Fibroblast of lung (primary cell): Measurements from ENCODE around the gene ARHGAP42. TPM values are rescaled to one million over a fixed set of nuclear protein-coding genes. Genes with fewer than 3 reads are reported as not detected.

Source experiments
- DNase-seq, 2 donors: peaks; one replicate each; pipeline versions ENCODE4 v3.0.0 to v3.0.0-alpha.2; 2010; ENCODE audit warnings: low read depth in 2 of 2
- H2AFZ ChIP-seq: 2 replicates; pipeline ENCODE4 v1.5.1; 2012; ENCODE audit warnings: low read length, control low read depth, inconsistent platforms
- H3K27ac ChIP-seq: 2 replicates; pipeline ENCODE4 v1.5.1; 2011; ENCODE audit warnings: low read length, control low read depth; ENCODE audit not compliant: insufficient read depth
- H3K27me3 ChIP-seq: 2 replicates; pipeline ENCODE4 v1.5.1; 2011; ENCODE audit warnings: mild to moderate bottlenecking, low read length; ENCODE audit not compliant: control insufficient read depth, insufficient read depth
- H3K36me3 ChIP-seq: 2 replicates; pipeline ENCODE4 v1.5.1; 2011; ENCODE audit warnings: low read length; ENCODE audit not compliant: control insufficient read depth, insufficient read depth
- H3K4me1 ChIP-seq: 2 replicates; pipeline ENCODE4 v1.5.1; 2011; ENCODE audit warnings: low read length; ENCODE audit not compliant: control insufficient read depth, insufficient read depth; ENCODE audit errors: extremely low read depth
- H3K4me2 ChIP-seq: 2 replicates; pipeline ENCODE4 v1.5.1; 2011; ENCODE audit warnings: low read length, control low read depth; ENCODE audit not compliant: insufficient read depth; ENCODE audit errors: extremely low read depth
- H3K4me3 ChIP-seq, 4 experiments: fragments of 200-600 bp in 1 of 4; sonication (generic) in 1 of 4; replicated peaks in 1 of 4; 2 replicates each; pipeline ENCODE4 v1.5.1; 2011 to 2016; ENCODE audit warnings: low read length in 4 of 4, low read depth in 3 of 4, mild to moderate bottlenecking in 3 of 4, control low read depth in 2 of 4, inconsistent platforms in 1 of 4, mixed read lengths in 1 of 4; ENCODE audit not compliant: insufficient read depth in 1 of 4; ENCODE audit errors: control extremely low read depth in 1 of 4
- H3K79me2 ChIP-seq: 2 replicates; pipeline ENCODE4 v1.5.1; 2012; ENCODE audit warnings: mild to moderate bottlenecking, low read length, inconsistent platforms; ENCODE audit not compliant: control insufficient read depth, insufficient read depth
- H3K9ac ChIP-seq: 2 replicates; pipeline ENCODE4 v1.5.1; 2011; ENCODE audit warnings: mild to moderate bottlenecking, low read length, control low read depth; ENCODE audit not compliant: insufficient read depth
- H3K9me3 ChIP-seq: 2 replicates; pipeline ENCODE4 v1.5.1; 2012; ENCODE audit warnings: low read depth, low read length; ENCODE audit not compliant: control insufficient read depth, insufficient read depth
- H4K20me1 ChIP-seq: 2 replicates; pipeline ENCODE4 v1.5.1; 2011; ENCODE audit warnings: low read length; ENCODE audit not compliant: control insufficient read depth, insufficient read depth; ENCODE audit errors: extremely low read depth
- EZH2 ChIP-seq: IDR thresholded peaks from 2 replicates; pipeline ENCODE4 v1.5.1; 2012; ENCODE audit warnings: low read length, control low read depth, mild to moderate bottlenecking; ENCODE audit errors: missing control alignments
- polyA plus RNA-seq, 2 donors: library from polyadenylated mRNA; depleted of rRNA in 1 of 2; stranded (reverse) in 1 of 2; unstranded in 1 of 2; fragments of >200 nt; gene quantifications; 2 replicates each; pipeline ENCODE4 v1.2.1, GENCODE V29; 2011 to 2012; ENCODE audit warnings: missing spikeins in 1 of 2
- total RNA-seq: library from RNA; depleted of rRNA; stranded (reverse); fragments of >200 nt; gene quantifications from 2 replicates; pipeline ENCODE4 v1.2.1, GENCODE V29; 2014
- TF ChIP-seq, protein P1 (sequence below), 2 donors: IDR thresholded peaks in 1 of 2; conservative IDR thresholded peaks in 1 of 2; 1 replicate in 1 of 2; 2 replicates in 1 of 2; pipeline ENCODE4 v1.5.1; 2011 to 2012; ENCODE audit warnings: low read length in 2 of 2, control low read depth in 1 of 2, inconsistent platforms in 1 of 2, low read depth in 1 of 2, mild to moderate bottlenecking in 1 of 2

ARHGAP42 gene
- total and polyA plus RNA-seq, 2 donors (not counting 1 experiment from before 2014, with no cell fraction given): 8.0 to 13.4 TPM

DNA sequence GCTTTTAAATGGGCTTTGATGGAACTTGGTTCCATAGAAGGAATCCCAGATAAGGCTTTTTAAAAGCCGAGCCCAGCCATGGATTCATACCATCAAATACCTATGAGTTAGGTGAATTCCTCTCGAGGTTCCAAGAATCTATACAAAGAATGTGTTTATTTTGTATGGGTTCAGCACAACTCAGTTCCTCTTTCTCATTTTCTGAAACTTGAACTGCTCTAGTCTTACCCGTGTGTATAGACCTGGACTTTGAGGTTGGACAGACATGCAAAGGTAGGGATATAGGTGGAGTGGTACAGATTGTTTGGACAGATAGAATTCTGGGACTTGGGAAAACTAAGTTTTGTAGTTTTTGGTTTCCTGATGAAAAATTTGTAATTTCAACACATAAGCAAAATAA is 344.6 kb downstream of the ARHGAP42 start:
- no peaks in the 10 kb centered on the region for H3K4me1 ChIP-seq
- H3K4me2 ChIP-seq: no peak overlapping the region
- no peaks in the 10 kb centered on the region for H4K20me1 ChIP-seq
- H3K27me3 ChIP-seq: no peaks in the 10 kb centered on the region
- no peak overlapping the region for H3K4me3 ChIP-seq
- H3K27ac ChIP-seq: no peak overlapping the region
- no peak overlapping the region for H2AFZ ChIP-seq
- DNase-seq: no peak
- no peaks in the 10 kb centered on the region for H3K9me3 ChIP-seq
- H3K36me3 ChIP-seq: no peaks in the 10 kb centered on the region
- no peak overlapping the region for H3K9ac ChIP-seq
- TF ChIP-seq EZH2: no peak
- TF ChIP-seq, protein P1, sequence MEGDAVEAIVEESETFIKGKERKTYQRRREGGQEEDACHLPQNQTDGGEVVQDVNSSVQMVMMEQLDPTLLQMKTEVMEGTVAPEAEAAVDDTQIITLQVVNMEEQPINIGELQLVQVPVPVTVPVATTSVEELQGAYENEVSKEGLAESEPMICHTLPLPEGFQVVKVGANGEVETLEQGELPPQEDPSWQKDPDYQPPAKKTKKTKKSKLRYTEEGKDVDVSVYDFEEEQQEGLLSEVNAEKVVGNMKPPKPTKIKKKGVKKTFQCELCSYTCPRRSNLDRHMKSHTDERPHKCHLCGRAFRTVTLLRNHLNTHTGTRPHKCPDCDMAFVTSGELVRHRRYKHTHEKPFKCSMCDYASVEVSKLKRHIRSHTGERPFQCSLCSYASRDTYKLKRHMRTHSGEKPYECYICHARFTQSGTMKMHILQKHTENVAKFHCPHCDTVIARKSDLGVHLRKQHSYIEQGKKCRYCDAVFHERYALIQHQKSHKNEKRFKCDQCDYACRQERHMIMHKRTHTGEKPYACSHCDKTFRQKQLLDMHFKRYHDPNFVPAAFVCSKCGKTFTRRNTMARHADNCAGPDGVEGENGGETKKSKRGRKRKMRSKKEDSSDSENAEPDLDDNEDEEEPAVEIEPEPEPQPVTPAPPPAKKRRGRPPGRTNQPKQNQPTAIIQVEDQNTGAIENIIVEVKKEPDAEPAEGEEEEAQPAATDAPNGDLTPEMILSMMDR (conservative IDR thresholded peaks at IDR 0.05 in 1 of 2, IDR thresholded peaks at IDR 0.05 in 1 of 2; ENCODE audit: low read depth in 1 of 2, low read length in 2 of 2): no peak
- no peaks in the 10 kb centered on the region for H3K79me2 ChIP-seq

DNA sequence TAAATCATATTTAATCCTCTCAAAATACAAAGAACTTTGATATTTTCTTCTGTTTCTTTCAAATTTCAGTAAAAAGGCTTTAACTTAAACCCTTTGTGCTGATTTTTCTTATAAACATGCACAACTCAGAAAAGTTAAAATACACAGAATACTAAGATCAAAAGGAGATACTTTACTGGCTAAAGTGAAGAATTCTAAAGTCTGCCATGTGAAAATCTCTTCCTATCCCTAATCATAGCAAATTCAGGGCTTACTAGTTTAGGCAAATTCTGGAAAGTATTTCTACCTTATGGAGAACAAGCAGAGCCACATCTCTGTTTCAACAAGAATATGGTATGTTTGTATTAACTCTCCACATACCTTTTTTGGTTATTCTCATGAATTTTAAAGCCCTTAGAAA is 345.9 kb downstream of the ARHGAP42 start:
- no peak for TF ChIP-seq EZH2
- Histone ChIP-seq H3K4me2 (no peak overlapping the region), H3K4me1 (no peaks in the 10 kb centered on the region), H3K36me3 (no peaks in the 10 kb centered on the region), H3K9ac (no peak overlapping the region), H3K4me3 (no peak overlapping the region), H3K27ac (no peak overlapping the region), H4K20me1 (no peaks in the 10 kb centered on the region), H3K9me3 (no peaks in the 10 kb centered on the region), H2AFZ (no peak overlapping the region), H3K27me3 (no peaks in the 10 kb centered on the region), H3K79me2 (no peaks in the 10 kb centered on the region)
- DNase-seq: no peak

DNA sequence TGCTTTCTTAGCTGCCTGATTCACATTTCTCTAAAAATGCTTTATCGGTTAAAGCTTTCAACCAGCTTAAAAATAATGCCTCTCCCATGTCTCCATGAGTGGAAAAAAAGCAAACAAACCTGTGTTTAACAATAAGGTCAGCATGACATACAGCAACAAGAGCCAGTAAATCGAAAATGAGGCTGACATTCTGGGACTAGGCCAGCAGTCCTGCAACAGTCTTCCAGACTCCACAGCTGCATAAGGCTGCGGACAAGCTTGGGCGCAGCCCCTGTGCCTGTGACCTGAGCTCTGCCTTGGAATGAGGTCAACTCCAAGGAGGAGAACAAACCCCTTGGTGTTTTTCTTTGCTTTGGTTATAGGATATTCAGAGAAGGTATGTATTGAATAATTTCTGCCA is 347.0 kb downstream of the ARHGAP42 start:
- Histone ChIP-seq H3K9me3 (no peaks in the 10 kb centered on the region), H3K4me3 (no peak overlapping the region), H3K27ac (no peak overlapping the region), H3K4me2 (no peak overlapping the region), H3K9ac (no peak overlapping the region), H3K27me3 (no peaks in the 10 kb centered on the region), H3K36me3 (no peaks in the 10 kb centered on the region), H3K79me2 (no peaks in the 10 kb centered on the region), H2AFZ (peak overlapping the region; percentile 21), H4K20me1 (no peaks in the 10 kb centered on the region), H3K4me1 (no peaks in the 10 kb centered on the region)
- peak; percentile 1 to 74 for DNase-seq
- TF ChIP-seq, protein P1 (conservative IDR thresholded peaks at IDR 0.05 in 1 of 2, IDR thresholded peaks at IDR 0.05 in 1 of 2; ENCODE audit: low read depth in 1 of 2, low read length in 2 of 2): no peak
- no peak for TF ChIP-seq EZH2
